Measurements from ENCODE around the gene TNFRSF12A. TPM values are rescaled to one million over a fixed set of nuclear protein-coding genes. Genes with fewer than 3 reads are reported as not detected.
A peak's percentile ranks its signal among the peaks of the same experiment; 100 is the strongest.

Gene TNFRSF12A
- total and polyA plus RNA-seq, 9 of the 15 experiments (the other 6 are each of a cell fraction or from before 2014, with no cell fraction given): 0.41 to 61.8 (median 26.5) TPM

DNA sequence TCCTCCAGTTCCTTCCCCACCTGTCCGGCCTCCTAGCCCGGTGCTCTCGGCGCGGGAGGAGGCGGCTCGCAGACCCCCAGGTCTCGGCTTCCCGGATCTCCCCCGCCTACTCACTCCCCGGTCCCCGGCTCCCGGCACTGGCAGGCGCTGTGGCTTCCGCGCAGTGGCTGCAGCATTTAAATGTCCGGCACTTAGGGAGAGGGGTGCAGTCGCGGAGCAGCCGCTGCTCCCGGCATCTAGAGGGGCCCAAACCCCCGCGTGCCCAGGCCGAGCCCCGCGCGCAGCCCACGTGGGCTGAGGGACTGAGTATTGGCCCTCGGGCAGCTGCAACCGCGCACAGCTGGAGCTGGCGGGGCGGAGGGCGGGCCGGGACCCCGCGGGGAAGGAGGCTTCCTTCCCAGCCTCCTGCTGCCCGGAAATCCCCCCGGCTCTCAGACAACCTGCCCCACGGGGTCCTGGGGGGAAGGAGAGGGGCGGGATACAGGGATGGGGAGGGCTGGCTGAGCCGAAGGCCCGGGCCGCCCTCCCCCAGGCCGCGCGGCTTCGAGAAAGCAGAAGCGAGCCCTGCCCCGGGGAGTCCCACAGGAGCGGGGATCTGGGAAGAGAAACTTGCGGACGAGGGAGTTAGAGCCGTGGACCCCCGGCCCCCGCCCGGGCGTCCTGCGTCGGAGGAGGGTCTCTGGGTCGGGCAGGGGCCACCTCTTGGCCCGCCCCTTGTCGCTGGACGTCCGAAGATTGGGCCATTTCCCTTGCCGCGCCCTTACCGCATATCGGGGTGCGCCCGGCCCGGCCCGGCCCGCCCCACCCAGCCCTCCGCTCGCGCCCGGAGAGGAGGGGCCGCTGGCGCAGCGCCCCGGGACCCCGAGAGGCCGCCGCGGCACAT, 25.8 kb downstream of the TNFRSF12A start, which contains the start of gene MMP25:
TSS of gene MMP25 (plus strand) at position 804 of the 883 bp plus-strand sequence. CDS start 357 bp downstream, outside the sequence.
- H4K20me1 ChIP-seq (replicated peaks; ENCODE audit: control insufficient read depth, insufficient read depth, low read length): no peaks in the 10 kb centered on the region; the same call in 1 of the 2 replicates
- TF ChIP-seq POLR2G (IDR thresholded peaks at IDR 0.05; ENCODE audit: low read depth, low read length) (0 out of 2 replicates have a peak, but pooled peaks have one; percentile 10), PCBP1 (IDR thresholded peaks at IDR 0.05; ENCODE audit: low read depth, low read length, poor library complexity, severe bottlenecking) (peak; percentile 77), ZBTB7A (IDR thresholded peaks at IDR 0.05; ENCODE audit: borderline replicate concordance, control insufficient read depth, low read depth, low read length) (peak; percentile 15; the same call in 1 of the 2 replicates), HNRNPH1 (optimal IDR thresholded peaks at IDR 0.05; ENCODE audit: low read depth, low read length) (no peak), KDM5B (IDR thresholded peaks at IDR 0.05; ENCODE audit: insufficient replicate concordance, low read depth, low read length) (no peak), EZH2 (IDR thresholded peaks at IDR 0.05; ENCODE audit: borderline replicate concordance, low read depth, low read length) (0 out of 2 replicates have a peak, but pooled peaks have one; percentile 60)
- TF ChIP-seq, protein P1, sequence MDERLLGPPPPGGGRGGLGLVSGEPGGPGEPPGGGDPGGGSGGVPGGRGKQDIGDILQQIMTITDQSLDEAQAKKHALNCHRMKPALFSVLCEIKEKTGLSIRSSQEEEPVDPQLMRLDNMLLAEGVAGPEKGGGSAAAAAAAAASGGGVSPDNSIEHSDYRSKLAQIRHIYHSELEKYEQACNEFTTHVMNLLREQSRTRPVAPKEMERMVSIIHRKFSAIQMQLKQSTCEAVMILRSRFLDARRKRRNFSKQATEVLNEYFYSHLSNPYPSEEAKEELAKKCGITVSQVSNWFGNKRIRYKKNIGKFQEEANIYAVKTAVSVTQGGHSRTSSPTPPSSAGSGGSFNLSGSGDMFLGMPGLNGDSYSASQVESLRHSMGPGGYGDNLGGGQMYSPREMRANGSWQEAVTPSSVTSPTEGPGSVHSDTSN (CRISPR knock-in tag; IDR thresholded peaks at IDR 0.05; ENCODE audit: low read depth): no peak
- TF ChIP-seq, protein P1 (tag; conservative IDR thresholded peaks at IDR 0.05; ENCODE audit: low read depth): no peak
- TF ChIP-seq, protein P2, sequence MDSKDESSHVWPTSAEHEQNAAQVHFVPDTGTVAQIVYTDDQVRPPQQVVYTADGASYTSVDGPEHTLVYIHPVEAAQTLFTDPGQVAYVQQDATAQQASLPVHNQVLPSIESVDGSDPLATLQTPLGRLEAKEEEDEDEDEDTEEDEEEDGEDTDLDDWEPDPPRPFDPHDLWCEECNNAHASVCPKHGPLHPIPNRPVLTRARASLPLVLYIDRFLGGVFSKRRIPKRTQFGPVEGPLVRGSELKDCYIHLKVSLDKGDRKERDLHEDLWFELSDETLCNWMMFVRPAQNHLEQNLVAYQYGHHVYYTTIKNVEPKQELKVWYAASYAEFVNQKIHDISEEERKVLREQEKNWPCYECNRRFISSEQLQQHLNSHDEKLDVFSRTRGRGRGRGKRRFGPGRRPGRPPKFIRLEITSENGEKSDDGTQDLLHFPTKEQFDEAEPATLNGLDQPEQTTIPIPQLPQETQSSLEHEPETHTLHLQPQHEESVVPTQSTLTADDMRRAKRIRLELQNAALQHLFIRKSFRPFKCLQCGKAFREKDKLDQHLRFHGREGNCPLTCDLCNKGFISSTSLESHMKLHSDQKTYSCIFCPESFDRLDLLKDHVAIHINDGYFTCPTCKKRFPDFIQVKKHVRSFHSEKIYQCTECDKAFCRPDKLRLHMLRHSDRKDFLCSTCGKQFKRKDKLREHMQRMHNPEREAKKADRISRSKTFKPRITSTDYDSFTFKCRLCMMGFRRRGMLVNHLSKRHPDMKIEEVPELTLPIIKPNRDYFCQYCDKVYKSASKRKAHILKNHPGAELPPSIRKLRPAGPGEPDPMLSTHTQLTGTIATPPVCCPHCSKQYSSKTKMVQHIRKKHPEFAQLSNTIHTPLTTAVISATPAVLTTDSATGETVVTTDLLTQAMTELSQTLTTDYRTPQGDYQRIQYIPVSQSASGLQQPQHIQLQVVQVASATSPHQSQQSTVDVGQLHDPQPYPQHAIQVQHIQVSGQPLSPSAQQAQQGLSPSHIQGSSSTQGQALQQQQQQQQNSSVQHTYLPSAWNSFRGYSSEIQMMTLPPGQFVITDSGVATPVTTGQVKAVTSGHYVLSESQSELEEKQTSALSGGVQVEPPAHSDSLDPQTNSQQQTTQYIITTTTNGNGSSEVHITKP (IDR thresholded peaks at IDR 0.05; ENCODE audit: partially characterized antibody): peak; percentile 39
- TF ChIP-seq, protein P3, sequence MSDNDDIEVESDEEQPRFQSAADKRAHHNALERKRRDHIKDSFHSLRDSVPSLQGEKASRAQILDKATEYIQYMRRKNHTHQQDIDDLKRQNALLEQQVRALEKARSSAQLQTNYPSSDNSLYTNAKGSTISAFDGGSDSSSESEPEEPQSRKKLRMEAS (CRISPR knock-in tag; IDR thresholded peaks at IDR 0.05): peak; percentile 35; the same call in 1 of the 2 replicates
- TF ChIP-seq, protein P4, sequence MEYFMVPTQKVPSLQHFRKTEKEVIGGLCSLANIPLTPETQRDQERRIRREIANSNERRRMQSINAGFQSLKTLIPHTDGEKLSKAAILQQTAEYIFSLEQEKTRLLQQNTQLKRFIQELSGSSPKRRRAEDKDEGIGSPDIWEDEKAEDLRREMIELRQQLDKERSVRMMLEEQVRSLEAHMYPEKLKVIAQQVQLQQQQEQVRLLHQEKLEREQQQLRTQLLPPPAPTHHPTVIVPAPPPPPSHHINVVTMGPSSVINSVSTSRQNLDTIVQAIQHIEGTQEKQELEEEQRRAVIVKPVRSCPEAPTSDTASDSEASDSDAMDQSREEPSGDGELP (CRISPR knock-in tag; IDR thresholded peaks at IDR 0.05; ENCODE audit: borderline replicate concordance): peak; percentile 62
- H3K27me3 ChIP-seq (ENCODE audit: control insufficient read depth in 2 of 2, insufficient read depth in 2 of 2, low read length in 2 of 2): peaks cover 21 to 60% of the 10 kb centered on the region in 2 experiments; a peak in 4 of 5 replicates
- peak within 1 kb of the TSS in 1 of 2 experiments; percentile 80; a peak in 2 of 4 replicates for H3K9ac ChIP-seq (ENCODE audit: insufficient read depth in 1 of 2, low read depth in 2 of 2, low read length in 2 of 2)
- H3K36me3 ChIP-seq (ENCODE audit: control insufficient read depth, insufficient read depth, low read length): no peaks in the 10 kb centered on the region
- H3K79me2 ChIP-seq (ENCODE audit: control insufficient read depth, insufficient read depth, low read length): no peaks in the 10 kb centered on the region
- no peak within 1 kb of the TSS for H3K27ac ChIP-seq (ENCODE audit: extremely low read depth, low read depth, low read length)
- CTCF ChIA-PET (ENCODE audit: low intra/inter-chr PET ratio): no interaction called here
- in situ Hi-C loops (cut with MboI) (no loop called here), intact Hi-C loops (cut with micrococcal nuclease) (no loop called here)
- DNase-seq (ENCODE audit: extremely low read depth in 1 of 4, low spot score in 3 of 4) (peak in 3 of 4 experiments; percentile 33 to 56 (median 50)), ATAC-seq (peak; percentile 55), FAIRE-seq (no peak)
- no peaks in the 10 kb centered on the region for H3K9me3 ChIP-seq (replicated peaks; ENCODE audit: control insufficient read depth, insufficient read depth, low read depth, low read length)
- H3K4me1 ChIP-seq (replicated peaks in 1 of 2; ENCODE audit: control insufficient read depth in 2 of 2, insufficient read depth in 2 of 2, low read length in 2 of 2): peaks cover 3 to 26% of the 10 kb centered on the region in 2 experiments; a peak in 3 of 5 replicates
- WGBS (ENCODE audit: insufficient coverage, low coverage, missing lambda C conversion rate): 2% methylated on average over 26 of the region's 86 CpGs
- peak within 1 kb of the TSS; percentile 8; the same call in 1 of the 2 replicates for H3K4me2 ChIP-seq (ENCODE audit: insufficient read depth, low read length)
- POLR2A ChIA-PET: interaction anchor here (0.6 to 2.6 kb wide), 4 partner anchors 11 to 104 kb away, joined by 3 to 7 read pairs (median 4); no protein-coding TSS in a partner anchor
- BruUV-seq (replicated peaks): no TSS peak
- H3K9me1 ChIP-seq (ENCODE audit: control insufficient read depth, insufficient read depth, low read length): no peaks in the 10 kb centered on the region
- H2AFZ ChIP-seq (ENCODE audit: low read depth, low read length): no peak within 1 kb of the TSS
- H3K4me3 ChIP-seq: peak within 1 kb of the TSS; percentile 16; the same call in 1 of the 2 replicates

Measured in K562 (cell line).